Ishikawa (cell line): ENCODE measurements around the gene CUEDC1.

ENCODE experiments used
- CEBPB ChIP-seq: IDR thresholded peaks from 2 replicates; pipeline ENCODE4 v1.6.1; 2012
- CREB1 ChIP-seq: IDR thresholded peaks from 2 replicates; pipeline ENCODE4 v1.6.1; 2012; ENCODE audit warnings: low read depth
- EGR1 ChIP-seq: IDR thresholded peaks from 2 replicates; pipeline ENCODE4 v1.6.1; 2012
- EP300 ChIP-seq: IDR thresholded peaks from 2 replicates; pipeline ENCODE4 v1.6.1; 2012; ENCODE audit warnings: borderline replicate concordance
- FOXM1 ChIP-seq: IDR thresholded peaks from 2 replicates; pipeline ENCODE4 v1.6.1; 2012; ENCODE audit warnings: low read depth, borderline replicate concordance
- MAX ChIP-seq: IDR thresholded peaks from 2 replicates; pipeline ENCODE4 v1.6.1; 2012
- NFIC ChIP-seq: IDR thresholded peaks from 2 replicates; pipeline ENCODE4 v1.6.1; 2012
- RAD21 ChIP-seq: IDR thresholded peaks from 2 replicates; pipeline ENCODE4 v1.6.1; 2012; ENCODE audit warnings: low read depth
- REST ChIP-seq: IDR thresholded peaks from 2 replicates; pipeline ENCODE4 v1.6.1; 2012; ENCODE audit warnings: low read depth, mild to moderate bottlenecking
- TAF1 ChIP-seq: IDR thresholded peaks from 2 replicates; pipeline ENCODE4 v1.6.1; 2012; ENCODE audit warnings: low read depth, mild to moderate bottlenecking
- TCF12 ChIP-seq: IDR thresholded peaks from 2 replicates; pipeline ENCODE4 v1.6.1; 2012; ENCODE audit warnings: low read depth
- TEAD4 ChIP-seq: IDR thresholded peaks from 2 replicates; pipeline ENCODE4 v1.6.1; 2012
- USF1 ChIP-seq: IDR thresholded peaks from 2 replicates; pipeline ENCODE4 v1.6.1; 2012
- YY1 ChIP-seq: IDR thresholded peaks from 2 replicates; pipeline ENCODE4 v1.6.1; 2012; ENCODE audit warnings: low read depth
- ZBTB7A ChIP-seq: IDR thresholded peaks from 2 replicates; pipeline ENCODE4 v1.6.1; 2012; ENCODE audit warnings: low read depth

CUEDC1 gene

GRCh38 chr17:57823469-57824401, 131.5 kb downstream of the CUEDC1 start:
- TF ChIP-seq CREB1 (no peak), CEBPB (no peak), EGR1 (no peak), TEAD4 (no peak), MAX (no peak), TCF12 (no peak)

- TF ChIP-seq EP300, result no peak
Observed at GRCh38 chr17:57819867-57820266, 135.3 kb downstream of the CUEDC1 start.

GRCh38 chr17:57819285-57819684, 135.9 kb downstream of the CUEDC1 start:
- TF ChIP-seq ZBTB7A, result no peak
- no peak for TF ChIP-seq TEAD4
- TF ChIP-seq EP300, result no peak
- TF ChIP-seq YY1, result no peak
- TF ChIP-seq CEBPB, result no peak
- no peak for TF ChIP-seq REST
- no peak for TF ChIP-seq RAD21
- no peak for TF ChIP-seq MAX
- TF ChIP-seq TCF12, result no peak
- TF ChIP-seq EGR1, result no peak
- TF ChIP-seq FOXM1, result no peak
- TF ChIP-seq USF1, result no peak
- no peak for TF ChIP-seq TAF1
- TF ChIP-seq CREB1, result no peak
- no peak for TF ChIP-seq NFIC

GRCh38 chr17:57818066-57818465, 137.1 kb downstream of the CUEDC1 start:
- TF ChIP-seq YY1 (no peak), USF1 (no peak), FOXM1 (no peak), ZBTB7A (no peak), CEBPB (no peak), EP300 (no peak), TAF1 (no peak), TEAD4 (no peak), RAD21 (no peak), REST (no peak), EGR1 (no peak), NFIC (no peak), MAX (no peak)

- TF ChIP-seq REST (no peak), CREB1 (no peak), TAF1 (no peak), USF1 (no peak), YY1 (no peak), FOXM1 (no peak)
Observed at GRCh38 chr17:57817299-57817698, 137.9 kb downstream of the CUEDC1 start.
